DLD1 (cell line): ENCODE data around the gene SHISA7.

Experiments
- in situ Hi-C: cut with HindIII; loops from 2 replicates; pipeline ENCODE4 v1.10.0; 2017; ENCODE audit warnings: low sequenced_read_pairs

The SHISA7 gene

DNA sequence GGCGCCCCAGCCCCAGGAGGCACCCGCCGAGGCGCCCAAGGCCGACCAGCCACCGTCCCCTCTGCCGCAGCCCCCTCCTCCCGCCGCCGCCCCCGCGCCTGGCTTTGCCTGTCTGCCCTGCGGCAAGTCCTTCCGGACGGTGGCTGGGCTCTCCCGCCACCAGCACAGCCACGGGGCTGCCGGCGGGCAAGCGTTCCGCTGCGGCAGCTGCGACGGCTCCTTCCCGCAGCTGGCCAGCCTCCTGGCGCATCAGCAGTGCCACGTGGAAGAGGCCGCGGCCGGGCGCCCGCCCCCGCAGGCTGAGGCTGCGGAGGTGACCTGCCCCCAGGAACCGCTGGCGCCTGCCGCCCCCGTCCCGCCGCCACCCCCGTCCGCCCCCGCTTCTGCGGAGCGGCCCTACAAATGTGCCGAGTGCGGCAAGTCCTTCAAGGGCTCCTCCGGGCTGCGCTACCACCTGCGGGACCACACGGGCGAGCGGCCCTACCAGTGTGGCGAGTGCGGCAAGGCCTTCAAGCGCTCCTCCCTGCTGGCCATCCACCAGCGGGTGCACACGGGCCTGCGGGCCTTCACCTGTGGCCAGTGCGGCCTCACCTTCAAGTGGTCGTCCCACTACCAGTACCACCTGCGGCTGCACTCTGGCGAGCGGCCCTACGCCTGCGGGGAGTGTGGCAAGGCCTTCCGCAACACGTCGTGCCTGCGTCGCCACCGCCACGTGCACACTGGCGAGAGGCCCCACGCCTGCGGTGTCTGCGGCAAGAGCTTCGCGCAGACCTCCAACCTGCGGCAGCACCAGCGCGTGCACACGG is 39.3 kb upstream of the SHISA7 start:
- in situ Hi-C loops: no loop called here

GRCh38 chr19:55481794-55482155 is 38.7 kb upstream of the SHISA7 start:
- in situ Hi-C loops: no loop called here

DNA sequence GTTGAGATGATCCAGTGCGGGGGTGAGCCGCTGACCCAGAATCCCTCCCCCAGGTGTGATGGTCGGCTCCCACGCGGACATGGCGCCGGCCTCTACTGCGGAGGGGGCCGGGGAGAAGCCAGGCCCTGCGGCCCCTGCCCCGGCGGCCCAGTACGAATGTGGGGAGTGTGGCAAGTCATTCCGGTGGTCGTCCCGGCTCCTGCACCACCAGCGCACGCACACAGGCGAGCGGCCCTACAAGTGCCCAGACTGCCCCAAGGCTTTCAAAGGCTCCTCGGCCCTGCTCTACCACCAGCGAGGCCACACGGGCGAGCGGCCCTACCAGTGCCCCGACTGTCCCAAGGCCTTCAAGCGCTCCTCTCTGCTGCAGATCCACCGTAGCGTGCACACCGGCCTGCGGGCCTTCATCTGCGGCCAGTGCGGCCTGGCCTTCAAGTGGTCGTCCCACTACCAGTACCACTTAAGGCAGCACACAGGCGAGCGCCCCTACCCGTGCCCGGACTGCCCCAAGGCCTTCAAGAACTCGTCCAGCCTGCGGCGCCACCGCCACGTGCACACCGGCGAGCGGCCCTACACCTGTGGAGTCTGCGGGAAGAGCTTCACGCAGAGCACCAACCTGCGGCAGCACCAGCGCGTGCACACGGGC is 38.2 kb upstream of the SHISA7 start:
- in situ Hi-C loops: no loop called here

GRCh38 chr19:55479451-55480230 is 36.5 kb upstream of the SHISA7 start:
- in situ Hi-C loops: no loop called here

- in situ Hi-C loops: no loop called here
Measured at GRCh38 chr19:55479045-55479444, 35.9 kb upstream of the SHISA7 start.

DNA sequence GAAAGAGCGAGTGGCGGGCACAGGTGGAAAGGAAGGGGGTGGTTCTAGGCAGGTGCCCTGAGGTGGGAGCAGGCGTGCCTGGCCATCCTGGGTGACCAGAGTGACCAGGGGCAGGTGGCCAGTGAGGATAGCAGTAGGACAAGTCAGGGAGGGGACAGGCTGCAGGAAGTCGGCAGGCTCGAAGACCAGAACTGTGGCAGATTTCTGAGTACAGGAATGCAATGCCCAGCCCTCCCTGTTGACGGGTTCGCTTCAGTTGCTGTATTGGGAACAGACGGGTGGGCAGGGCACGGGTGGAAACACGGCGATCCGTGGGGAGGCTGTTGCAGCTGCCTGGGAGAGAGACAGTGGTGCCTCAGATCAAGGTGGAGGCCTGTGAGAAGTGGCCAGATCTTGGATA is 35.3 kb upstream of the SHISA7 start:
- in situ Hi-C loops: no loop called here

- in situ Hi-C loops: no loop called here
Measured at GRCh38 chr19:55477905-55478304, 34.8 kb upstream of the SHISA7 start.

- in situ Hi-C loops: no loop called here
Measured at GRCh38 chr19:55476100-55476775, 33.1 kb upstream of the SHISA7 start, which contains the start of gene ZNF628. TSS of gene ZNF628 (plus strand) at chr19:55476617. CDS start at chr19:55479911, 3,294 bp downstream.

DNA sequence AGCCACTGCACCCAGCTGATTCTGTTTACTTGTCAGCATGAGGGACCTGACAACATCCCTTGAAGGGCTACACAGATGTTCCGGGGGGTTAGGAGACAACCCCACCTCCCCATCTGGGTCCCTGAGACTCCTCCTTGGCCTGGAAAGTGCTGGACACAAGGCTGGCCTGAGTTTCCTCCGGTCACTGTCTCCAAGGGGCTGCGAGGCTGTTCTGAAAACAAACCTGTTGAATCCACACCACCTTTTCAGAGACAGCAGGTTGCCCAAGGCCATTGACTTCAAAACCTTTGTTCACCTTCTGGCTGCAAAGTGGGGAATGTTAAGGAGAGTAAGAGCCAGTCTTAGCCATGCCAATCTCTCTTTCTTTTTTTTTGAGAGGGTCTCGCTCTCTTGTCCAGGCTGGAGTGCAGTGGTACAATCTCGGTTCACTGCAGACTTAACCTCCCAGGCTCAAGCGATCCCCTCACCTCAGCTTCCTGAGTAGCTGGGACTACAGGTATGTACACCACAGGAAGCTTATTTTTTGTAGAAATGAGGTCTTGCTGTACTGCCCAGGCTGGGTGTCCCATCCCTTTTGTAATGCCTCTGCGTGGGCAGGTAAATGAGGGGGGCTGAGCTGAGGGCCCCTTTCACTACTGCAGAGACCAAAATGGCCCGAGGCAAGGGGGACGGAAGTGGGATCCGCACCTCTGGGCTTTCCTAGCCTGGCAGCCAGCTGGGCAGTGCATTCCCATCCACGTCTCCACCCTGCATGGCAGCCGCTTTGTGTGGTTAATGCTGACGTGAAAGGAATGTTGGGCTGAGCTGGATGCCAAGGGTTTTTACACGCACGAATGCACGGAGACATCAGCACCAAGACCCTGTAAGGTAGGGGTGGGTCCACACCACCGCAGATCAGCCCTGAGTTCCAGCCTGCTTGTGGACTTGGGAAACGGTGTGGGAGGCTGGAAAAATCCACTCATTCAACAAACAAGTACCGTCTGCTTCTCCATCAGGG is 31.5 kb upstream of the SHISA7 start:
- in situ Hi-C loops: no loop called here

- in situ Hi-C loops: no loop called here
Measured at GRCh38 chr19:55473225-55474012, 30.3 kb upstream of the SHISA7 start.

GRCh38 chr19:55472463-55472862 is 29.4 kb upstream of the SHISA7 start:
- in situ Hi-C loops: no loop called here

GRCh38 chr19:55471266-55471665 is 28.2 kb upstream of the SHISA7 start:
- in situ Hi-C loops: no loop called here

GRCh38 chr19:55468054-55468393 is 24.9 kb upstream of the SHISA7 start:
- in situ Hi-C loops: no loop called here

DNA sequence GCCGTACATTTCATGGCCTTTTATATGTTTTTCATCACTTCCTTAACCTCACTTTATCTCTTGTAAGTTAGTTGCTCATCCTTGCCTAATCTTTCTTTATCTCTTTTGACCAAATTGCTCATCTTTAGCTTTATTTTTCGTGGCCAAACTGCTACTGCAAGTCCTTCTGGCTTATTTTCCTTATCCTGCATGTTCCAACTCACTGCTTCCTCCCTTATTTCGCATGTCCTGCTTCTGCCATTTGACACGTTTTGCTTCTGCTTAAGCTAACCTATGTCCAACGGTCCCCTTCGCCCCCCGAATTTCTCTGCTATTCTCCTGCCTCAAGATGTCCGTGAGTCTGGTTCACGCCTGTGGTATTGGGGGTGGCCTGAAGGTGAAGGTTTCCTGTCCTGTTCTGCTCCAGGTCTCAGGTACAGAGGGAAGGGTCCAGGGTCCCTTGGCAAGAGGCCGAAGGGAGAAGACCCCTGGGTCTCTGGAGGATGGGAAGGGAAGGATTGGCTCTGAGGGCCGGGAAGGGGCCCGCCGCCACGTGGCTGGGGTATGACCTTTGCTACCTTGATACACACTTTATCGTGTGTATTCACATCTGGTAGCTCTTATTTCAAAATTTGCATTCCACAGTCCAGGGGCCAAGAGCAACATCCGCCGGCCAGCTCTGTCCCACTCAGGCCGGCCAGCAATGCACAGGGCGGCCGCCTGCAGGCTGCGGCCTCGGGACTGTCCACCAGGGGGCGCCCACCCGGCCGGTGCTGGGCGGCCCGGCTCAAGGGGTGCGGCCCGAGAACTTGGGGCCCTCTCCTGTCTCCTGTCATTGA is 24.3 kb upstream of the SHISA7 start:
- in situ Hi-C loops: no loop called here

DNA sequence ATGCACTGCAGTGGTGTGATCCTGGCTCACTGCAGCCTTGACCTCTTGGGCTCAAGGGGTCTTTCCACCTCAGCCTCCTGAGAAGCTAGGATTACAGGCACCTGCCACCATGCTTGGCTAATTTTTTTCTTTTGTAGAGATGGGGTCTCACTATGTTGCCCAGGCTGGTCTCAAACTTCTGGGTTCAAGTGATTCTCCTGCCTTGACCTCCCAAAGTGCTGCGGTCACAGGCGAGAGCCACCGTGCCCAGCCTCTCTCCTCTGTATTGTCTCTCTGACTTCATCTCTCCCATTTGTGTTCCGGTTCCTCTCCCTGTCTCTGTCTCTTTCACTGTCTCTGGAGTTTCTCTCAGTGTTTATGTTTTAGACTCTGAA is 23.1 kb upstream of the SHISA7 start:
- in situ Hi-C loops: no loop called here

DNA sequence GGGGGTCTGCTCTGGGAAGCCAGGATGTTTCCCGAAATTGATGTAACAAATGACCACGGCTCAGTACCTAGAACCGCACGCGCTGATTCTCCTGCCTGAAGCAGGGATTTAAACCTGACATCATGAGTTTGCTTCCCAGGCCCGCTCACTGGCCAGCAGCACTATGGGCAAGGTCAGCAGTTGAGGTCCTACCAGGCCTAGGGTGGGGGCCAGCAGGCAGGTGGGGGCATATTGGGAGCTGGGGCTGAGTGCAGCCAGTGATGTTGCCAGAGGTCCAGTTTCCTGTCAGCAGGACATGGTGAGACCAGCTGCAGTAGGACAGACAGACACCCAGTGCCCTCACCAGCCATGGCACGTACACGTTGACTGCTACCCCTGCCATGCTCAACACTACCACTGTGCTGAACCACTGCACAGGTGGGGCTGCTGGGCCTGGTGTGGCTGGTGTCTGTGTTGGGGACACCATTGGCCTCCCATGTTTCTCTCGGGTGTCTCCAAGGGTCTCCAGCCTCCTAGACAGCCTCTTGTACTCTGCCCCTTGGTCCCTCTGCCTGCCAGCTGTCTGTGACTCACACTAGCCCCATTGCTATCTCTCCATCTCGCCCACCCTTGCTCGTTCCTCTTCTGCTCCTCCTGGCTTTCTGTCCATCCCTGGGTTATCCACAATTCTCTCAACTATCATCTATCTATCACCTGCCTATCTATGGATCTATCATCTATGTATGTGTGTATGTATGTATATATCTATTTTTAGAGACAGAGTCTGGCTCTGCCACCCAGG is 22.6 kb upstream of the SHISA7 start:
- in situ Hi-C loops: no loop called here

- in situ Hi-C loops: no loop called here
Measured at GRCh38 chr19:55464662-55465054, 21.6 kb upstream of the SHISA7 start, which contains the start of gene C19orf85. TSS of gene C19orf85 (minus strand) at chr19:55464751. CDS start at chr19:55464554, 197 bp downstream.
